Type B pancreatic cell (in vitro differentiated cells): ENCODE data around the gene PLAC1. TPM values are rescaled to one million over a fixed set of nuclear protein-coding genes. Genes with fewer than 3 reads are reported as not detected.

Experiments
- DNase-seq: peaks from one replicate; pipeline ENCODE4 v3.0.0; 2021; ENCODE audit warnings: mixed read lengths; ENCODE audit not compliant: unreplicated experiment; ENCODE audit errors: extremely low spot score
- H3K27ac Mint-ChIP-seq: 2 replicates; pipeline ENCODE4 v1.8.0; 2021; ENCODE audit warnings: mild to moderate bottlenecking, mixed read lengths
- H3K27me3 Mint-ChIP-seq: 2 replicates; pipeline ENCODE4 v1.8.0; 2021; ENCODE audit warnings: mixed read lengths
- H3K36me3 Mint-ChIP-seq: 2 replicates; pipeline ENCODE4 v1.8.0; 2021; ENCODE audit warnings: mixed read lengths
- H3K4me1 Mint-ChIP-seq: one replicate; pipeline ENCODE4 v1.8.0; 2021; ENCODE audit warnings: mixed read lengths; ENCODE audit not compliant: unreplicated experiment
- H3K4me3 Mint-ChIP-seq: 2 replicates; pipeline ENCODE4 v1.8.0; 2021; ENCODE audit warnings: mild to moderate bottlenecking, mixed read lengths
- H3K9me3 Mint-ChIP-seq: 2 replicates; pipeline ENCODE4 v1.8.0; 2021; ENCODE audit warnings: mixed read lengths
- total RNA-seq: library from RNA; stranded (reverse); gene quantifications from 2 replicates; pipeline ENCODE4 v1.2.1, GENCODE V29; 2021; ENCODE audit warnings: low replicate concordance
- TF ChIP-seq, protein P1 (sequence below): fragments of 200-600 bp; sonication (generic); conservative IDR thresholded peaks from 2 replicates; pipeline ENCODE4 v1.5.0; 2021; ENCODE audit warnings: antibody characterized with exemption, mild to moderate bottlenecking

The PLAC1 gene
- total RNA-seq, 1 donor from 2014 or later: 0.43 TPM

DNA sequence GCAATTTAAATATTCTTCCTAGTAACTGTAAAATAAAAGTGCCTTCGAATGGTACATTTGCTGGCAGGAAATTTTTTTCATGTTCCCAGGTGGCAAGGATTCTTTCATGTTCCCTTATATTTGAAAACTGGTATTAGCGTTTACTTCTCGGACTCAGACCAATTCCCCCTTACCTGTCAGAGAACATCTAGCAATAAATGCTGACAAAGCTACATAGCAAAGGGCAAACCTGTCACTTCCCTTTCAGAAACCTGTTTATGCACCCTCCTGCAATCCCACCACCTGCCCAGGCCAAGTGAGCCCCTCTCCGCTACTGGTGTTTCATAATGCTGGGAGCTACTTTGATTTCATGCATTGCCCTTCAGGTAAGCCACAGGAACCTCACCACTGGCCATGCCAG, 100.1 kb downstream of the PLAC1 start:
- H3K27me3 Mint-ChIP-seq: no peaks in the 10 kb centered on the region

DNA sequence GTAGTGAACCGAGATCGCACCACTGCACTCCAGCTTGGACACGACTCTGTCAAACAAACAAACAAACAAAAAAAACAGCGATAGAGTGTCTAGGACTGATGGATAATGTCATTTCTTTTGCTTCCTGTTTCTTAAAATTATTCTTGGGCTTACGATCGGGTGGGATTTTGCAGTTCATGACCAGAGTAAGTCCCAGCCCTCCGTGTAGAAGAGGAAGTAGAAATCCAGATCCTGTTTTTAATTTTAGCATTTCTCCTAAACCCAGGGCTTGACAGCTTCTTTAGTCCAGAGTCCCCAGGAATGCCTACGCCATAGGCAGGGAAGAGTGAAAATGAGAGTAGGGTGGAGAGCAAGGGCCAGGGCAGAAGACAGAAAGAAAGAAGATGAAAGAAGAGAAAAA, 104.0 kb downstream of the PLAC1 start:
- Mint-ChIP-seq H3K27ac (no peak overlapping the region), H3K4me3 (no peak overlapping the region), H3K27me3 (no peaks in the 10 kb centered on the region), H3K4me1 (peaks cover 14% of the 10 kb centered on the region), H3K9me3 (no peaks in the 10 kb centered on the region), H3K36me3 (no peaks in the 10 kb centered on the region)
- TF ChIP-seq, protein P1, sequence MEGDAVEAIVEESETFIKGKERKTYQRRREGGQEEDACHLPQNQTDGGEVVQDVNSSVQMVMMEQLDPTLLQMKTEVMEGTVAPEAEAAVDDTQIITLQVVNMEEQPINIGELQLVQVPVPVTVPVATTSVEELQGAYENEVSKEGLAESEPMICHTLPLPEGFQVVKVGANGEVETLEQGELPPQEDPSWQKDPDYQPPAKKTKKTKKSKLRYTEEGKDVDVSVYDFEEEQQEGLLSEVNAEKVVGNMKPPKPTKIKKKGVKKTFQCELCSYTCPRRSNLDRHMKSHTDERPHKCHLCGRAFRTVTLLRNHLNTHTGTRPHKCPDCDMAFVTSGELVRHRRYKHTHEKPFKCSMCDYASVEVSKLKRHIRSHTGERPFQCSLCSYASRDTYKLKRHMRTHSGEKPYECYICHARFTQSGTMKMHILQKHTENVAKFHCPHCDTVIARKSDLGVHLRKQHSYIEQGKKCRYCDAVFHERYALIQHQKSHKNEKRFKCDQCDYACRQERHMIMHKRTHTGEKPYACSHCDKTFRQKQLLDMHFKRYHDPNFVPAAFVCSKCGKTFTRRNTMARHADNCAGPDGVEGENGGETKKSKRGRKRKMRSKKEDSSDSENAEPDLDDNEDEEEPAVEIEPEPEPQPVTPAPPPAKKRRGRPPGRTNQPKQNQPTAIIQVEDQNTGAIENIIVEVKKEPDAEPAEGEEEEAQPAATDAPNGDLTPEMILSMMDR: no peak
- DNase-seq: no peak

More for the DNA sequence above, 100.1 kb downstream of the PLAC1 start:
- DNase-seq: no peak
- no peaks in the 10 kb centered on the region for H3K36me3 Mint-ChIP-seq
- TF ChIP-seq, protein P1: no peak
- peaks cover 4% of the 10 kb centered on the region for H3K4me1 Mint-ChIP-seq
- no peaks in the 10 kb centered on the region for H3K9me3 Mint-ChIP-seq
- H3K27ac Mint-ChIP-seq: no peak overlapping the region
- no peak overlapping the region for H3K4me3 Mint-ChIP-seq

DNA sequence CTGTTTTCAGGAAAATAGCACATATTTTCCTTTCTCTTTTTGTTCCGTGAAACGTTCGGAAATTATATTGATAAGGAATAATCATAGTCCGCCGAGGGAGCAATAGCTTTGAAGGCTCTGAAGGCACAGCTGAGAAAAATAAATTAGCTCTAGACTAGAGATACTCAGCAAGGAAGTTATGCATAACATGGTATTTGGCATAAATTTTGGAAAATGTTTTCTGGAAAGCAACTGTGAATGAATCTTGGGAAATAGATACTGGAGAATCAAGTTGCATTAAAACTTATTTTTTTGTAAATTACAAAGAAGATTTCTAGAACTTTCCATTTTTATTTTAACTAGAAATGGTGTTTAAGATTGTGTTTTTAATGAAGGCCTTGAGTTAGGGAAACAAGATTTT, 105.9 kb downstream of the PLAC1 start:
- Mint-ChIP-seq H3K9me3 (no peaks in the 10 kb centered on the region), H3K27me3 (no peaks in the 10 kb centered on the region), H3K27ac (no peak overlapping the region), H3K4me3 (no peak overlapping the region), H3K4me1 (peaks cover 14% of the 10 kb centered on the region), H3K36me3 (no peaks in the 10 kb centered on the region)
- TF ChIP-seq, protein P1: no peak
- no peak for DNase-seq

DNA sequence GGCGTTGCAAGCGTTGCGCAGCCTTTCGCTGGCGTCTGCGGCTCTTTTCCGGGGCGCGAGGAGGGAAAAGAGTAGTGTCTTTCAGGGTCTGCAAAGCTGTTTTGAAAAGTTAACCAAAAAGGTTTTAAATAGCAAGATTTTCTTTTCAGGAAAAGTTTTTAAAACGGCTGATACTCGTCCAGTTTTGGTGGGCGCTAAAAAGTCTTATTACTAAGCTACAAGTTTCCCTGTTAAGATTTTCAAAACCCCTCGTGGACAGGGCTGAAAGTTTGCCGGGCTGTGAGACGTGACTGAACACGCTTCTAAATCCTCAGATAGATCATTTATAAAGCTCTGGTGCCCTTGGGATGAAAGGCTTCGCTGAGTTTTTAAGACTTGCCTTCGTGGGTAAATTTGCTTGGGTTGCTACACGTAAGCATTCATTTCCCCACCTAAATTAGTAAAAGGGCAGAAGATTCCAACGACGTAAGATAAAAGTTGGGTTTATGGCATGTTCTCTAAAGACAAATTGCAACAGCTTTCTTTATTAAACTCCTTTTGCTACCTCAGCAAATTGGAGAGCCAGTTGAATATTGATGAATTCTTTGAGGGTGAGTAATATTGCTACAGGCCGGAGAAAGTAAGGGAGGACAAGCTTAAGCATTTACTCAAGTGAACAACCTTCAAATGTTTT, 106.8 kb downstream of the PLAC1 start:
- Mint-ChIP-seq H3K27me3 (peaks cover 4% of the 10 kb centered on the region), H3K4me3 (peak overlapping the region; percentile 83), H3K36me3 (no peaks in the 10 kb centered on the region), H3K9me3 (no peaks in the 10 kb centered on the region), H3K27ac (peak overlapping the region; percentile 21), H3K4me1 (peaks cover 14% of the 10 kb centered on the region)
- TF ChIP-seq, protein P1: no peak
- no peak for DNase-seq

DNA sequence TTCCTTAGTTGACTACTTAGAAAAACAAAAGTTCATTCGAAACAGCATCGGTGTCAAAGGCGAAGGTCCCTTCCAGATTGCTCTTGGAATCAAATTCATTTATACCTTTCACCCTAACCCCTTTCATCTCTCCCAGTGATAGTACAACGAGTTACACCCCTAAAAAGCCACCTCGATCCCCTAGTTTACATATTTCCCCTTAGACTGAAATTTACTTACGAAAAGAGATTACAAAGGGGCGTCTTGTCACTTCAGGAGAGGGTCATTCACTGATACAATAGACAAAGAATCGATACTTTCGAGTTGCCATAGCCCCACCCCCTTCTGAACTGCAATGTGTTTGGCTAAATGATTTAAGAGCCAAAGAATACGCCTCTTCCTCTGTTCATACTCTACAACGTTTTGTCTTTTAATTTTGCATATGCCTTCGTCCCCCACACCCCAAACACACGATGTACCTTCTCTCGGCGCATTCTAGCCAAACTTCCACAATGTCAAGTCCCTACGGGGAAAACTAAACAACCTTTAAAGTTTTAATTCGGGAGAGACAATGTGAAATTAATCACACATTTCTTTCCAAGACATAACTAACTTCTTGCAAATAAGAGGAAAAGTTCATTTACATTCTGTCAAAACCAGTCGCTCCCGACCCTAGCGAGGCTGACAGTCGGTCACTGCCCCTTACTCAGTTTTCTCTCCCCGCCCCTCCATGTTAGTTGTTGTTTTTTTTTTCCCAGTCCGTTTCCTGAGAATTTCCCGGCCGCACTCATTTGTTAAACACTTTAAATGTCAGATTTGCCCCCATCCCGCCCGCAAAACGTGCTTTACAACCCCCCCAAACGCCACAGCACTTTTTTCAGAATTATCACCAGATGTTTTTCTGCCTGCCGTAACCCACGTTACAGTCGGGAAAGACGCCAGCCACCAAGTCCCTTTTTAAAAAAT, 109.7 kb downstream of the PLAC1 start:
- peak overlapping the region; percentile 90 for H3K4me3 Mint-ChIP-seq

More for the DNA sequence above, 109.7 kb downstream of the PLAC1 start:
- H3K27ac Mint-ChIP-seq: peak overlapping the region; percentile 95
- peaks cover 15% of the 10 kb centered on the region for H3K4me1 Mint-ChIP-seq
- TF ChIP-seq, protein P1: no peak
- H3K27me3 Mint-ChIP-seq: peaks cover 6% of the 10 kb centered on the region
- H3K9me3 Mint-ChIP-seq: no peaks in the 10 kb centered on the region
- no peak for DNase-seq
- H3K36me3 Mint-ChIP-seq: no peaks in the 10 kb centered on the region
